ENCODE measurements around the gene PHYHD1.

DNA sequence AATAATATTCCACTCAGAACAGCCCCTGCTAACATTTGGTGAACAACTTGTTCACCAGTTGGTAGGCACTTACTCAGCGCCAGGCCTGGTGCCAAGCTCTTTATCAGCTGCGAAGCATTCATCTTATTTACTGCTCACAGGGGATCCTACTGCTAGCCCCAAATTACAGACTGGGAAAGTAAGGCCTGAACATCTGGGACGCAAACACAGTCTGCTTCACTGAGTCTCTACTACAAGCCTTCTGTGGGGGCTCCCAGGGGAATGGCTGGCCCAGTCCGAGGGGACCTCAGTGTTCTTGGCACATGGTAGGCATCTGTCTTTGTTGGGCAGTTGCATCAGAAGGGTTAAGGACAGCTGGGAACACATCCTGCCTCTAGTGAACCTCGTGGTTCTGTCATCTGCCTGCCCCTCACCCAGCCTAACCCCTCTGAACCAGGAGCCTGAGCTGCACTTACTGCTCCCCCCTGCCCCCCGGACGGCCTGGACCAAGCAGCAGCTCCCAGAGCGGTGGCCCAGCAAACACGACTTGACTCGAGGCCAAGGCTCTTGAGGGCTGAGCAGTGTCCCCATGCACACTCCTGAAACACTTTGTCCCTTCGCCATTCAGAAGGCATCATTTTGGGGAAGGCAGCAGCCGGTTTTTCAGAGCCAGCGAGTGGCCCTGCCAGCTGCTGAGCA lies at the start of gene PHYHD1:
- no peak for TF ChIP-seq POLR2A (IDR thresholded peaks at IDR 0.05; ENCODE audit: low read depth, low read length)
- TF ChIP-seq, protein P1, sequence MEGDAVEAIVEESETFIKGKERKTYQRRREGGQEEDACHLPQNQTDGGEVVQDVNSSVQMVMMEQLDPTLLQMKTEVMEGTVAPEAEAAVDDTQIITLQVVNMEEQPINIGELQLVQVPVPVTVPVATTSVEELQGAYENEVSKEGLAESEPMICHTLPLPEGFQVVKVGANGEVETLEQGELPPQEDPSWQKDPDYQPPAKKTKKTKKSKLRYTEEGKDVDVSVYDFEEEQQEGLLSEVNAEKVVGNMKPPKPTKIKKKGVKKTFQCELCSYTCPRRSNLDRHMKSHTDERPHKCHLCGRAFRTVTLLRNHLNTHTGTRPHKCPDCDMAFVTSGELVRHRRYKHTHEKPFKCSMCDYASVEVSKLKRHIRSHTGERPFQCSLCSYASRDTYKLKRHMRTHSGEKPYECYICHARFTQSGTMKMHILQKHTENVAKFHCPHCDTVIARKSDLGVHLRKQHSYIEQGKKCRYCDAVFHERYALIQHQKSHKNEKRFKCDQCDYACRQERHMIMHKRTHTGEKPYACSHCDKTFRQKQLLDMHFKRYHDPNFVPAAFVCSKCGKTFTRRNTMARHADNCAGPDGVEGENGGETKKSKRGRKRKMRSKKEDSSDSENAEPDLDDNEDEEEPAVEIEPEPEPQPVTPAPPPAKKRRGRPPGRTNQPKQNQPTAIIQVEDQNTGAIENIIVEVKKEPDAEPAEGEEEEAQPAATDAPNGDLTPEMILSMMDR (conservative IDR thresholded peaks at IDR 0.05; ENCODE audit: low read depth, low read length) = no peak
- TF ChIP-seq RAD21 (IDR thresholded peaks at IDR 0.05; ENCODE audit: low read length) = no peak
- no peak for TF ChIP-seq MXI1 (IDR thresholded peaks at IDR 0.05; ENCODE audit: borderline replicate concordance, low read depth, low read length)
- TF ChIP-seq, protein P2, sequence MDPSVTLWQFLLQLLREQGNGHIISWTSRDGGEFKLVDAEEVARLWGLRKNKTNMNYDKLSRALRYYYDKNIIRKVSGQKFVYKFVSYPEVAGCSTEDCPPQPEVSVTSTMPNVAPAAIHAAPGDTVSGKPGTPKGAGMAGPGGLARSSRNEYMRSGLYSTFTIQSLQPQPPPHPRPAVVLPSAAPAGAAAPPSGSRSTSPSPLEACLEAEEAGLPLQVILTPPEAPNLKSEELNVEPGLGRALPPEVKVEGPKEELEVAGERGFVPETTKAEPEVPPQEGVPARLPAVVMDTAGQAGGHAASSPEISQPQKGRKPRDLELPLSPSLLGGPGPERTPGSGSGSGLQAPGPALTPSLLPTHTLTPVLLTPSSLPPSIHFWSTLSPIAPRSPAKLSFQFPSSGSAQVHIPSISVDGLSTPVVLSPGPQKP (IDR thresholded peaks at IDR 0.05; ENCODE audit: borderline replicate concordance, low read depth, low read length) = no peak
- no peak for TF ChIP-seq SMC3 (IDR thresholded peaks at IDR 0.05; ENCODE audit: low read depth, low read length)
- TF ChIP-seq RCOR1 (IDR thresholded peaks at IDR 0.05; ENCODE audit: insufficient replicate concordance, low read length) = peak; percentile 57
- no peak for TF ChIP-seq USF2 (IDR thresholded peaks at IDR 0.05; ENCODE audit: low read depth, low read length)
- TF ChIP-seq MAFK (IDR thresholded peaks at IDR 0.05; ENCODE audit: low read depth, low read length) = no peak
